Activated naive CD8-positive, alpha-beta T cell treated with anti-CD3 and anti-CD28 coated beads, Interleukin-2, amount 50 U/mL, for 24 hours (primary cell): Measurements from ENCODE around the gene OPCML.

Experiments
- ATAC-seq: fragments of 150-1000 bp; cut with Tn5 transposase; one replicate; pipeline ENCODE4 v1.10.0; 2021
- DNase-seq: peaks from one replicate; pipeline ENCODE4 v3.0.0; 2021
- H3K27ac Mint-ChIP-seq: one replicate; pipeline ENCODE4 v1.8.0; 2021; ENCODE audit warnings: mild to moderate bottlenecking, mixed read lengths
- H3K27me3 Mint-ChIP-seq: one replicate; pipeline ENCODE4 v1.8.0; 2021; ENCODE audit warnings: mixed read lengths
- H3K36me3 Mint-ChIP-seq: one replicate; pipeline ENCODE4 v1.8.0; 2021; ENCODE audit warnings: low read depth, mixed read lengths
- H3K4me1 Mint-ChIP-seq: one replicate; pipeline ENCODE4 v1.8.0; 2021; ENCODE audit warnings: mixed read lengths
- H3K4me3 Mint-ChIP-seq: one replicate; pipeline ENCODE4 v1.8.0; 2021; ENCODE audit warnings: mild to moderate bottlenecking, moderate library complexity, mixed read lengths
- H3K9me3 Mint-ChIP-seq: one replicate; pipeline ENCODE4 v1.8.0; 2021; ENCODE audit warnings: mixed read lengths

The OPCML gene

DNA sequence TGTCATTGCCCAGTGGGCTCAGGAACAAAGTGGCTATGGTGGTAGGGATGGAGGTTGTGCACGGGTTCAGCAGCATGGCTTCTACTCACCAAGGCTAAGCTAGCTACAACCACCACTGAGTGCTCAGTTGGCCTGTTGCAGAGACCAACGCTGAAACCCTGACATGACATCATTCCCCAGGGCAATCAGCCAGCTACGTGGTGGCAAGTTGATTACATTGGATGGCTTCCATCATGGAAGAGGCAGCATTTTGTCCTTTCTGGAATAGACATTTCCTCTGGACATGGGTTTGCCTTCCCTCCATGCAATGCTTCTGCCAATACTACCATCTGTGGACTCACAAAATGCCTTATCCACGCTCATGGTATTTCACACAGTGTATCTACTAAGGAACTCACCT is 634.3 kb downstream of the OPCML start:
- H3K36me3 Mint-ChIP-seq = no peaks in the 10 kb centered on the region
- no peak overlapping the region for H3K27ac Mint-ChIP-seq
- no peaks in the 10 kb centered on the region for H3K4me1 Mint-ChIP-seq
- no peaks in the 10 kb centered on the region for H3K27me3 Mint-ChIP-seq
- ATAC-seq (no peak), DNase-seq (no peak)
- no peak overlapping the region for H3K4me3 Mint-ChIP-seq
- no peaks in the 10 kb centered on the region for H3K9me3 Mint-ChIP-seq

DNA sequence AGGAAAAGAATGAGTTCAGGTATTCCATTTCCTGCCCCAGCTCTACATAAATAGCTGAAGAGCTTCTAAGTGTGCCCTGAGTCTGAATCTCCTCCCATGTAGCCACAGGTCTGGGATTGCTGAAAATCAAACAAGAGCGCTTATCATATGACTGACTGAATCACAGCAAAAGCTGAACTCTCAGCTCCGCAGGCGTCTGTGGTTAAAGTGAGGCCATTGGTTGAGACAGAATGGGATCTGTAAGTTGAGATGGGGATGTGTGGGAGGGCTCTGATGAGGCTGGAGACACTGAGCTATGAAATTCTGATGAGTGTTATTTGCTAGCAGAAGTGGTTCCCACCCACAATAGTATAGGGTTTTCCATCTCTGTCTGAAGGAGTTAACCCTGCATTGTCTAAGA is 637.0 kb downstream of the OPCML start:
- Mint-ChIP-seq H3K27ac (no peak overlapping the region), H3K36me3 (no peaks in the 10 kb centered on the region), H3K4me1 (no peaks in the 10 kb centered on the region), H3K27me3 (no peaks in the 10 kb centered on the region), H3K9me3 (no peaks in the 10 kb centered on the region), H3K4me3 (no peak overlapping the region)
- no peak for DNase-seq
- no peak for ATAC-seq

DNA sequence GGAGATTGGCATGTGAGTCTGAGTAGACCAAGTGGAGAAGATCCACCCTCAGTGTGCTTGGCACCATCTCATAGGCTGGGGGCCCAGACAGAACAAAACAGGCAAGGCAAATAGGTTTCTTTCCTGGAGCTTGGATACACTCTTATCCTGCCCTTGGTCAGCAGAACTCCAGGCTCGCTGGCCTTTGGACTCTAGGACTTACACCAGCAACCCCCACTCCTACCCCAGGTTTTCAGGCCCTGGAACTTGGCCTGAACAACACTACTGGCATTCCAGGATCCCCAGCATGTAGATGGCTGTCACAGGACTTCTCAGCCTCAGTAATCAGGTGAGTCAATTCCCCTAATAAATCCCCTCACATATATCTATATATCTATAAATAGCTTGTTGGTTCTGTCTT is 637.7 kb downstream of the OPCML start:
- Mint-ChIP-seq H3K4me3 (no peak overlapping the region), H3K9me3 (no peaks in the 10 kb centered on the region), H3K27me3 (no peaks in the 10 kb centered on the region), H3K36me3 (no peaks in the 10 kb centered on the region), H3K27ac (no peak overlapping the region), H3K4me1 (no peaks in the 10 kb centered on the region)
- DNase-seq (no peak), ATAC-seq (no peak)

DNA sequence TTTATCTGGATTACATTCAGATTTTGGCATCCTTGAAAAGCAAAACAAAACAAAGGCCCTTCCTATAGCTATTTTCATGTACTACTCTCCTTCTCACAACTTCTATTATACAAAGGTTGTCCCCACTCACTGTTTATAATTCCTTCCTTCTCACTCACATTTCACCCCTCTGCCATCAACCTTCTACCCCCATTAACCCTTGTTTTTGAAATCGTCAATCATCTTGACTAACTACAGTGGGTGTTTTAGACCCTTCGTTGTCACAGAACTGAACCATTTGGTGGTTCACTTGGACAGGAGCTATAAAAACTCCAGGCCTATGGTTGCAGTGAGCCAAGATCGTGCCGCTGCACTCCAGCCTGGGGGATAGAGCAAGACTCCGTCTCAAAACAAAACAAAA is 639.4 kb downstream of the OPCML start:
- ATAC-seq (no peak), DNase-seq (no peak)
- H3K4me3 Mint-ChIP-seq = no peak overlapping the region
- no peak overlapping the region for H3K27ac Mint-ChIP-seq
- no peaks in the 10 kb centered on the region for H3K4me1 Mint-ChIP-seq
- H3K9me3 Mint-ChIP-seq = no peaks in the 10 kb centered on the region
- H3K27me3 Mint-ChIP-seq = no peaks in the 10 kb centered on the region
- no peaks in the 10 kb centered on the region for H3K36me3 Mint-ChIP-seq

DNA sequence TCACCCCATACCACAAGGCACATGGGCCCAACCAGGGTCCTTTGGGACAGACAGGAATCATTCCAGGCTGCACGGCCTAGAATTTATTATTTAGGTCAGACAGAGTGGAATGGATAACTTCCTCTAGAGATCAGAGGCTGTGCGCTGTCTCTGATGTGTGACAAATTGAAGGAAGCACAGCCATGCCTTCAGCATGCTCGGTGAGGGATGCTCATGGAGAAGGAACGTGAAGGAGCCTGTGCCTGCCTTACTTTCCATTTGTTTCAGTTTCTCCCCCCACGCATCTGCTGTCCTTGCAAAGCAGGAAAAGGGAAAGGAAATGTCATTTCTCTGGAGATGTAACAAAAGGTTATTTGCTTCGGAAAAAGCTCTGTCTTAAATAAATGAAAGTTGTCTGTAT is 644.1 kb downstream of the OPCML start:
- Mint-ChIP-seq H3K36me3 (no peaks in the 10 kb centered on the region), H3K27me3 (no peaks in the 10 kb centered on the region), H3K4me3 (no peak overlapping the region), H3K27ac (no peak overlapping the region), H3K4me1 (no peaks in the 10 kb centered on the region), H3K9me3 (no peaks in the 10 kb centered on the region)
- DNase-seq (no peak), ATAC-seq (no peak)

DNA sequence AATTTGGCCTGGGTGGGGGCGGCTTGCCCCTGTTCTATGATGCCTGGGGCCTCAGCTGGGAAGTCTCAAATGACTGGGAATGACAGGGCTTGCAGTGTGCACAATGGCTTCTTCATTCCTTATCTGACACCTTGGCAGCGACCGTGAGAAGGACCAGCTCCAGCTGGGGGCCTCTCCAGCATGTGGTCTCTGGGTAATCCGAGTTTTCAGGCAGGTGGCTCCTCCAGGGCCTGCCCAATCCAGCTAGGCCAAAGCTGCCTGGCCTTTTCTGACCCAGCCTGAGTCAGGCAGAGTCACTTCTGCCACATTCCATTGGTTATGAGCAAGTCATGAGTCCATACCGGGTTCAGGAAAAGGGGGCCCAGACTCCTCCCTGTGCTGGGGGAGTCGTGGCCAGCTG is 646.0 kb downstream of the OPCML start:
- DNase-seq (no peak), ATAC-seq (no peak)
- no peak overlapping the region for H3K27ac Mint-ChIP-seq
- no peak overlapping the region for H3K4me3 Mint-ChIP-seq
- no peaks in the 10 kb centered on the region for H3K36me3 Mint-ChIP-seq
- no peaks in the 10 kb centered on the region for H3K9me3 Mint-ChIP-seq
- no peaks in the 10 kb centered on the region for H3K27me3 Mint-ChIP-seq
- H3K4me1 Mint-ChIP-seq = no peaks in the 10 kb centered on the region

DNA sequence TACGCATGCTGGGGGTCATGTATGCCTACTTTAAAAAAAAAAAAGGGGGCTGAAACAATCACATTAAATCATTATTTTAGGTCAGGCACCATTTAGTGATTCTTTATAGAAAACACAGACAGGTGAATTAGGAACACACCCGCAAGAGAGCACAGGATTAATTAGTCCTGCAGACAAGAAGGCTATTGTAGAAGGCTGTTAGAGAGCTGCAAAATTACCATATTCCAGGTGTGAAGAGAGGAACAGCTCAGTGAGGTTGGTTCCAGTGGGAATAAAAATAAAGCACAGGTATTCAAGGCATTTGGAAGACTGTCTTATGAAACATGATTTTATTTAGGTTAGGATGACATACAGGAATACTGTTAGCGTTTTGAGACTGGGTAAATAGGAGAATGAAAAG is 649.1 kb downstream of the OPCML start:
- ATAC-seq = no peak
- Mint-ChIP-seq H3K36me3 (no peaks in the 10 kb centered on the region), H3K9me3 (no peaks in the 10 kb centered on the region), H3K4me1 (no peaks in the 10 kb centered on the region), H3K27ac (no peak overlapping the region), H3K27me3 (no peaks in the 10 kb centered on the region), H3K4me3 (no peak overlapping the region)
- no peak for DNase-seq

DNA sequence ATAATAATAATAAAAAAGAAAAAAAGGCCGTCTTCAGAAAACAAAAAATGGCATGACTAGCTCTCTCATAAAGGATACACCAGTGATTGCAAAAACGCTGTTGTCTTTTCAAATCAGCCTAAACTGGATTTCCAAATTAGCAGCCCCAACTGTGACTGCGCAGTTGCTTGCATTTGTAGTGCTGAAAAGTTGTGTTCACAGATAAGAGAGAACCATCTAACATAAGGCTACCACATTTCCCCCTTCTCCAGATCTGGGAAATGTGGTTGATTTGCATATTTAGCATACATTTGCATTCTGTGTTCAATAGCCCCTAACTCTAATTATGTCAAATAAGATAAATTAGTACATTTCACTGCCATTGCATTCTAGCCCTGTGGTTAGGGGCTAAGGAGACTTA is 650.7 kb downstream of the OPCML start:
- Mint-ChIP-seq H3K4me3 (no peak overlapping the region), H3K4me1 (no peaks in the 10 kb centered on the region)

DNA sequence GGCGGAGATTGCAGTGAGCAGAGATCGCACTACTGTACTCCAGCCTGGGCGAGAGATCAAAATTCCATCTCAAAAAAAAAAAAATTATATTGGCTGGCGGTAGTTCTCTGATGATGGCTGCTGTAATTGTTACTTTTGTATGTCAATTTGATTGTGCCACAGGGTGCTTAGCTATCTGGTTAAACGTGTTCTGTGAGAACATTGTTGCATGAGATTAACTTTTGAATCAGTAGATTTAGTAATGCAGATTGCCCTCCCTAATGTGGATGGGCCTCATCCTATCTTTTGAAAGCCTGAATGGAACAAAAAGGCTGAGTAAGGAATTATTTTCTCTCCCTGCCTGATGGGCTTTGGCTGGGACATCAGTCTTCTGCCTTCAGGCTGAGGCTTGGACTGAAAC is 654.2 kb downstream of the OPCML start:
- Mint-ChIP-seq H3K27ac (no peak overlapping the region), H3K27me3 (no peaks in the 10 kb centered on the region), H3K4me1 (no peaks in the 10 kb centered on the region), H3K36me3 (no peaks in the 10 kb centered on the region), H3K9me3 (no peaks in the 10 kb centered on the region), H3K4me3 (no peak overlapping the region)
- DNase-seq (no peak), ATAC-seq (no peak)

More for the DNA sequence above, 650.7 kb downstream of the OPCML start:
- Mint-ChIP-seq H3K9me3 (no peaks in the 10 kb centered on the region), H3K27me3 (no peaks in the 10 kb centered on the region), H3K36me3 (no peaks in the 10 kb centered on the region), H3K27ac (no peak overlapping the region)
- DNase-seq (no peak), ATAC-seq (no peak)

DNA sequence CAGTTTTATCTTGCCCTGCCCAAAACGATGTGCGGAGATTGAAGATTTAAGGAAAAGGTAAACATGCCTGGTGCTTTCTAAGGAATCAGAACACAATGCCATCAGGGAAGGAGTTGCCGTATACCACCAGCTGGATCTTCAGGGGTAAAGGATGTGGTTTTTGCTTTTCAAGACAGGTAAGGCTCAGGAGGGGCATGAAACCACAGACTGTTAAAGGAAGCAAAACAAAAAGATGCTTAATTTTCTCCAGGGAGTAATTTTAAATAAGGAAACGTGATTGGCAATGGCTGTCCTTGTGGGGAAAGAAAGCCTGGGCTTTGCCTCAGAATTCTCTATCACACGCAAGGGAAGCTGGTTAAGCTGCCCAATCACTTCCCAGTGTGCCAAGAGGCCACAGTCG is 655.6 kb downstream of the OPCML start:
- Mint-ChIP-seq H3K4me1 (no peaks in the 10 kb centered on the region), H3K9me3 (no peaks in the 10 kb centered on the region), H3K27me3 (no peaks in the 10 kb centered on the region), H3K36me3 (no peaks in the 10 kb centered on the region), H3K27ac (no peak overlapping the region), H3K4me3 (no peak overlapping the region)
- ATAC-seq = no peak
- DNase-seq = no peak

DNA sequence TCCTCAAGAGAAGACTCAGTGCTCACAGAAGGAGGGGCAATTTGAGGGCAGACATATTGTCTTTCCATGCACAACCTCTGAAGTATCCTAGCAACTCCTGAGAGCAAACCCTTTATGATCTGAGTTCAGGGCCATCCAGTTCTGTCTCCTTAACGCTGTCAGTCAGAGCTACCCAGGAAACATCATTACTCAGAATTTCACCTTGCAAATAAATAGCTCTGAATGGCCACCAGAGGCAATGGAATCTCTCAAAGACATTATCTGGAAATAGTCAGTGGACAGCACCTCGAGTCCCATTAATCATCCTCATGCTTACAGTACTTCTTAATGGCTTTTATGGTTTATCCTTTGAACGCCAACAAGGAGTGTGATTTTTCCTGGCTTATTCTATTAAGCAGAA is 656.1 kb downstream of the OPCML start:
- H3K36me3 Mint-ChIP-seq = no peaks in the 10 kb centered on the region
- DNase-seq (no peak), ATAC-seq (no peak)
- H3K4me1 Mint-ChIP-seq = no peaks in the 10 kb centered on the region
- no peak overlapping the region for H3K27ac Mint-ChIP-seq
- no peak overlapping the region for H3K4me3 Mint-ChIP-seq
- no peaks in the 10 kb centered on the region for H3K27me3 Mint-ChIP-seq
- H3K9me3 Mint-ChIP-seq = no peaks in the 10 kb centered on the region

DNA sequence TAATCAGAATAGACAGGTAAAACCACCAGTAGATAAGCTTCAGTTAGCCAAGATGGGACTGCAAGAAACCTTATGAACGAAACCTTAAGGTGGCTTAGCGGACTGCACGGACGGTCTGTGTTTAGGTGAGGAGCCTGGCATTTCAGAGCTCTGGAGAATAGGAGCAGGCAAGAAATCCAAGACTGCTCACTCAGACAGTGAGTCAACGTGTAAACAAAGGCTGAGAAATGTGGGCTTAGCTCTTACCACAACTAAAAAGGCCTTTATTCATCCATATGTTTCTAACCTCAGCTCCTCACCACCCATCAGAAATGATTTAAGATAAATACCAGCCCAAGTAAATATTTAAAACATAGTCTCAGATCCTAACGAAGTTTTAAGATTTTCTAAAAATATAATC is 657.7 kb downstream of the OPCML start:
- Mint-ChIP-seq H3K4me1 (no peaks in the 10 kb centered on the region), H3K4me3 (no peak overlapping the region), H3K36me3 (no peaks in the 10 kb centered on the region), H3K27ac (no peak overlapping the region), H3K27me3 (no peaks in the 10 kb centered on the region), H3K9me3 (no peaks in the 10 kb centered on the region)
- ATAC-seq (no peak), DNase-seq (no peak)

DNA sequence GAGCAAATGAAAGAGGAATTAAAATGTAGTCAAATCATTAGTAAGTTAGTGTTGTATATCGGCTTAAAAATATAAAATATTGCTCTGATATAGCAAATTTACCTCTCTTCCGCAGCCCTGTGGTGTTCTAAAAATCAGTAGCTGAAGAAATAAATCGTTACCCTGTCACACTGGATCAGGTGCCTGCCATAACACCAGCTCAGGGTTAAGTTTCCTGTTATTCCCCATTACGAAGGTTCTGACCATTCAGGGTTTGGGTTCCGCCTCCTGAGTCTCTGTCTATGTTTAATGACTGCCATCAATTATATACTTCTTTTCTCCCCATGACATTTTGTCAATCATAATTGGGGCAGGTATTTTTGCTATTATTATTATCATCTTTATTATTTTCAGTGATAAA is 658.5 kb downstream of the OPCML start:
- no peak overlapping the region for H3K4me3 Mint-ChIP-seq
- ATAC-seq = no peak
- no peak for DNase-seq
- no peaks in the 10 kb centered on the region for H3K27me3 Mint-ChIP-seq
- no peaks in the 10 kb centered on the region for H3K9me3 Mint-ChIP-seq
- H3K4me1 Mint-ChIP-seq = no peaks in the 10 kb centered on the region
- H3K36me3 Mint-ChIP-seq = no peaks in the 10 kb centered on the region
- no peak overlapping the region for H3K27ac Mint-ChIP-seq

DNA sequence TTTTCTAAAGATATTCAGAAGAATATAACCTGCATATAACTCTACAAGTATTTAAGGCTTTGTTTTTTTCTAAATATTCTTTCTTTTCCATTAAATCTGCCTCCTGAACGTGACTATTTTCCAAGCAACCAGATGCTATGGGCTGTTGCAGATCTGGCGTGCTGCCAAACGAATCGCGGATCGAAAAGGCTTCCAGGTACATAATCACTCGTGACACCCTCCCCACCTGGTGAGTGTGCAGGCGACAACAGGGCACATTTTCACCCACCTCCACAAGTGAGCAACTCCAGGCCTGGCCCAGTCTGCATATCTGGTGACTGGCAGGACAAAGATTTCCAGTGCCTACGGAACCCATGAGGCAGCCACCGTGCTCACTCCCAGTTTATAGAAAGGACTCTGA is 660.1 kb downstream of the OPCML start:
- DNase-seq (no peak), ATAC-seq (no peak)
- H3K9me3 Mint-ChIP-seq = no peaks in the 10 kb centered on the region
- H3K4me3 Mint-ChIP-seq = no peak overlapping the region
- H3K36me3 Mint-ChIP-seq = no peaks in the 10 kb centered on the region
- H3K4me1 Mint-ChIP-seq = no peaks in the 10 kb centered on the region
- no peaks in the 10 kb centered on the region for H3K27me3 Mint-ChIP-seq
- H3K27ac Mint-ChIP-seq = no peak overlapping the region

DNA sequence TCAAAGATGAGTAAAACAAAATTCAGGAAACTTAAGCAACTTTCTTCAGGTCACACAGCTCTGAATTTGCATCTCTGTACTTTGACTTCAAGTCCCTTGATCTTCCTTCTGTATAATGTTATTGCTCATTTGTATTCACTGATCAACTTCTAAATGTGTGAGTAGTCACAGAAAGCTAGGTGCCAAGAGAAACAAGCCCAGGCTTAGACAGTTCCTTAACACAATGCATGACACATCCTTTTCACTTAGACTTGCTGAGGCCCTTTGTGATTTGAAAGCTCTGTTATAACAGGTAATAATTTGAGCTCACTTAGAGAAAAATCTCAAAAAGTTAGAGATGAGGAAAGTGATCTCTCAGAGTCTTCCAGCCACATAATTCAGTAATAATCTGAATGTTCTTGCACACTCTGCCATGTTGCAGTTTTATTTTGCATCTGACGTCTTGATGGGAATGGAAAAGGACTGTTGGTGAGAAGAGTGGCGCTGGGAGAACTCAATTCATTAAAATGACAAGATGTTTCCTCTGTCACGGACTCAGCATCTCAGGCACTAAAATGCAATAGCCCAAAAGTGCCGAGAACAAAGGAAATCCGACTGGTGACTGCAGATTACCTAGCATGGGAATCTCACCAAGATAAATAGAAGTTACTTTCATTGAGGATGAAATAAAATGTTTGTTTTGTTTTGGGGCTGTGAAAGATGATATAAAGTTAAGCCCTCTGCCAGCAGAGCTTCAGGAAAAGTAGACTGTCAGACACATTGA is 665.3 kb downstream of the OPCML start:
- no peak for ATAC-seq
- DNase-seq = no peak
- Mint-ChIP-seq H3K27ac (no peak overlapping the region), H3K27me3 (no peaks in the 10 kb centered on the region), H3K4me1 (no peaks in the 10 kb centered on the region), H3K36me3 (no peaks in the 10 kb centered on the region), H3K4me3 (no peak overlapping the region), H3K9me3 (no peaks in the 10 kb centered on the region)

DNA sequence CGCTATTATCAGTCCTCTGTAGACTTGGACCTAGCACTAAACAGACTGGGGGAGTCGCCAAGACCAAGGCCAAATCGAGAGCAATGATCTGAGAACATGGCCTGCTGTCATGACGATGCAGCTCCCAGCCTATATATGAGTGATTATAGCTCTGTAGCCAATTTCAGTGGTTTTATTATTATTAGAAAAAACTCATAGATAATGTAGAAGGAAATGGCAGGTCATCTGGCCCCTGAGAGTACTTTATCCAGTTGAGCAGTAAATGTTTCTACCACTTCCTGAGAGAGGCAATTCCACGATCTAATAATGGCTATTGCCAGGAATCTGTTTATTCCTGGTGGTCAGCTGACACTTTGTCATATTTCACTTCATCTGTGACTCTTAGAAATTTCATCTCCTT is 666.7 kb downstream of the OPCML start:
- ATAC-seq (no peak), DNase-seq (no peak)
- H3K27me3 Mint-ChIP-seq = no peaks in the 10 kb centered on the region

More for the DNA sequence above, 666.7 kb downstream of the OPCML start:
- Mint-ChIP-seq H3K27ac (no peak overlapping the region), H3K36me3 (no peaks in the 10 kb centered on the region), H3K9me3 (no peaks in the 10 kb centered on the region), H3K4me3 (no peak overlapping the region), H3K4me1 (no peaks in the 10 kb centered on the region)
